Upper lobe of left lung (tissue), 6 donors: ENCODE results near the gene IL36RN. TPM values are rescaled to one million over a fixed set of nuclear protein-coding genes. Genes with fewer than 3 reads are reported as not detected.
"Not testable (repeated sequence)": the region's sequence is repeated elsewhere in the genome, so short reads cannot be mapped to it uniquely, and the experiment has no call there.

Experiments used
- ATAC-seq, 2 donors: fragments of 200-7000 bp; cut with Tn5 transposase; one replicate each; pipeline ENCODE4 v1.9.1; 2022; ENCODE audit warnings: mild to moderate bottlenecking in 2 of 2, moderate library complexity in 2 of 2; ENCODE audit not compliant: low FRiP score in 2 of 2
- DNase-seq, 2 donors: peaks; one replicate each; pipeline ENCODE4 v3.0.0-alpha.2; 2019 to 2020
- H3K27ac ChIP-seq, 4 donors: fragments of 200-600 bp; sonication (generic); one replicate each; pipeline ENCODE4 v1.5.1; 2016 to 2019
- H3K27me3 ChIP-seq, 4 donors: fragments of 200-600 bp; sonication (generic); one replicate each; pipeline ENCODE4 v1.5.1; 2017 to 2019
- H3K36me3 ChIP-seq, 4 donors: fragments of 200-600 bp; sonication (generic); one replicate each; pipeline ENCODE4 v1.5.1; 2016 to 2019
- H3K4me1 ChIP-seq, 4 donors: fragments of 200-600 bp; sonication (generic); one replicate each; pipeline ENCODE4 v1.5.1; 2018 to 2019
- H3K4me3 ChIP-seq, 4 donors: fragments of 200-600 bp; sonication (generic); one replicate each; pipeline ENCODE4 v1.5.1; 2017 to 2019; ENCODE audit warnings: mild to moderate bottlenecking in 2 of 4, moderate library complexity in 1 of 4
- H3K9me3 ChIP-seq, 4 donors: fragments of 200-600 bp; sonication (generic); one replicate each; pipeline ENCODE4 v1.5.1; 2018 to 2019
- EP300 ChIP-seq, 4 donors: sonication (generic); formaldehyde crosslinking; IDR thresholded peaks; one replicate each; pipeline ENCODE4 v1.5.1; 2017; ENCODE audit warnings: antibody characterized with exemption in 4 of 4, control low read depth in 2 of 4
- POLR2A ChIP-seq, 4 donors: fragments of 450-650 bp; IDR thresholded peaks; one replicate each; pipeline ENCODE4 v1.5.1; 2016 to 2017; ENCODE audit warnings: antibody characterized with exemption in 4 of 4, mild to moderate bottlenecking in 2 of 4
- POLR2AphosphoS5 ChIP-seq, 2 donors: sonication (generic); formaldehyde crosslinking; IDR thresholded peaks; one replicate each; pipeline ENCODE4 v1.5.1; 2017; ENCODE audit warnings: antibody characterized with exemption in 2 of 2
- WGBS, 2 donors: methylation state at CpG; one replicate each; pipeline ENCODE4 v1.1.5; 2017 to 2018; 5-methylcytosine and 5-hydroxymethylcytosine counted together
- total RNA-seq, 6 donors: library from RNA; depleted of rRNA in 4 of 6; stranded (reverse); fragments of >200 nt in 4 of 6; gene quantifications; one replicate each; pipeline versions ENCODE4 v1.1.0 to v1.2.1, GENCODE V29; 2016 to 2021
- TF ChIP-seq, protein P1 (sequence below), 6 experiments: fragments of 450-650 bp in 4 of 6; fragments of 200-600 bp in 2 of 6; sonication (generic) in 2 of 6; IDR thresholded peaks; one replicate each; pipeline ENCODE4 v1.5.1; 2016 to 2019; ENCODE audit warnings: antibody characterized with exemption in 6 of 6
- donor health status: DM: no; HTN: no; CAD: no; lungs with moderate emphysema.
- donor health status: DM: no; HTN: yes; CAD: no; lungs with severe emphysema.

Gene IL36RN
- total RNA-seq, 6 donors from 2014 or later = not detected

DNA sequence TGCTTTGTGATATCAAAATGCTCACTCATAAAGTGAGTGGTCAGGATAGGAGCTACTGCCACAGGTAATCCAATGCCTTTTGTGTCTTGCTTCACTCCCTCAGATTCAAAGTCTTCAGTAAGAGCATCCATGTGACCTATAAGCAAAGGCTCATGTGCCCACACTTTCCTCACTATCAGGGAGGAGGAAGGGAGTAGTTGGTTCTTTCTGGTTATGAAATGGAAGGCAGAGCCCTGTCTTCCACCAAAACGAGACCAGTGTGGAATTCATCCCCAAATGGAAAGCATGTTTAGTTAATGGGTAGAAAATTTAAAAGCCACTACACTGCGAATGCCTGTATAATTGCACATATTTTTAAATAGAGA is 34.6 kb downstream of the IL36RN start:
- Histone ChIP-seq H3K36me3 (no peaks in the 10 kb centered on the region), H3K4me1 (no peaks in the 10 kb centered on the region), H3K27me3 (no peaks in the 10 kb centered on the region), H3K27ac (no peak overlapping the region), H3K9me3 (peaks cover 0 to 3% (median 0%) of the 10 kb centered on the region in 4 donors), H3K4me3 (no peak overlapping the region)
- DNase-seq (no peak), ATAC-seq (no peak)
- WGBS, 2 donors = 39 to 52% methylated on average over 2 of the region's 2 CpGs
- no peak for TF ChIP-seq EP300 (IDR thresholded peaks at IDR 0.05)
- TF ChIP-seq POLR2AphosphoS5 (IDR thresholded peaks at IDR 0.05) = no peak
- TF ChIP-seq POLR2A (IDR thresholded peaks at IDR 0.05) = no peak
- TF ChIP-seq, protein P1, sequence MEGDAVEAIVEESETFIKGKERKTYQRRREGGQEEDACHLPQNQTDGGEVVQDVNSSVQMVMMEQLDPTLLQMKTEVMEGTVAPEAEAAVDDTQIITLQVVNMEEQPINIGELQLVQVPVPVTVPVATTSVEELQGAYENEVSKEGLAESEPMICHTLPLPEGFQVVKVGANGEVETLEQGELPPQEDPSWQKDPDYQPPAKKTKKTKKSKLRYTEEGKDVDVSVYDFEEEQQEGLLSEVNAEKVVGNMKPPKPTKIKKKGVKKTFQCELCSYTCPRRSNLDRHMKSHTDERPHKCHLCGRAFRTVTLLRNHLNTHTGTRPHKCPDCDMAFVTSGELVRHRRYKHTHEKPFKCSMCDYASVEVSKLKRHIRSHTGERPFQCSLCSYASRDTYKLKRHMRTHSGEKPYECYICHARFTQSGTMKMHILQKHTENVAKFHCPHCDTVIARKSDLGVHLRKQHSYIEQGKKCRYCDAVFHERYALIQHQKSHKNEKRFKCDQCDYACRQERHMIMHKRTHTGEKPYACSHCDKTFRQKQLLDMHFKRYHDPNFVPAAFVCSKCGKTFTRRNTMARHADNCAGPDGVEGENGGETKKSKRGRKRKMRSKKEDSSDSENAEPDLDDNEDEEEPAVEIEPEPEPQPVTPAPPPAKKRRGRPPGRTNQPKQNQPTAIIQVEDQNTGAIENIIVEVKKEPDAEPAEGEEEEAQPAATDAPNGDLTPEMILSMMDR (IDR thresholded peaks at IDR 0.05) = no peak

DNA sequence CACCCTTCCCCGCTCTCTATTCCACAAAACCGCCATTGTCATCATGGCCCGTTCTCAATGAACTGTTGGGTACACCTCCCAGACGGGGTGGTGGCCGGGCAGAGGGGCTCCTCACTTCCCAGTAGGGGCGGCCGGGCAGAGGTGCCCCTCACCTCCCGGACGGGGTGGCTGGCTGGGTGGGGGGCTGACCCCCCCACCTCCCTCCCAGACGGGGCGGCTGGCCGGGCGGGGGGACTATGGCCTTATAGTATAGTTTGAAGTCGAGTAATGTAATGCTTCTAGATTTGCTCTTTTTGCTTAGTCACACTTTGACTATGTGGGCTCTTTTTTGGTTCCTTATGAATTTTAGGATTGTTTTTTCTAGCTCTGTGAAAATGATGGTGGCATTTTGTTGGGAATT is 37.3 kb downstream of the IL36RN start:
- peak in 1 of 2 donors; percentile 69 for DNase-seq
- WGBS, 2 donors = 92 to 94% methylated on average over 14 of the region's 14 CpGs
- H3K4me1 ChIP-seq, H3K27me3 ChIP-seq, H3K4me3 ChIP-seq, H3K9me3 ChIP-seq, H3K27ac ChIP-seq, ATAC-seq, H3K36me3 ChIP-seq: not testable (repeated sequence)

DNA sequence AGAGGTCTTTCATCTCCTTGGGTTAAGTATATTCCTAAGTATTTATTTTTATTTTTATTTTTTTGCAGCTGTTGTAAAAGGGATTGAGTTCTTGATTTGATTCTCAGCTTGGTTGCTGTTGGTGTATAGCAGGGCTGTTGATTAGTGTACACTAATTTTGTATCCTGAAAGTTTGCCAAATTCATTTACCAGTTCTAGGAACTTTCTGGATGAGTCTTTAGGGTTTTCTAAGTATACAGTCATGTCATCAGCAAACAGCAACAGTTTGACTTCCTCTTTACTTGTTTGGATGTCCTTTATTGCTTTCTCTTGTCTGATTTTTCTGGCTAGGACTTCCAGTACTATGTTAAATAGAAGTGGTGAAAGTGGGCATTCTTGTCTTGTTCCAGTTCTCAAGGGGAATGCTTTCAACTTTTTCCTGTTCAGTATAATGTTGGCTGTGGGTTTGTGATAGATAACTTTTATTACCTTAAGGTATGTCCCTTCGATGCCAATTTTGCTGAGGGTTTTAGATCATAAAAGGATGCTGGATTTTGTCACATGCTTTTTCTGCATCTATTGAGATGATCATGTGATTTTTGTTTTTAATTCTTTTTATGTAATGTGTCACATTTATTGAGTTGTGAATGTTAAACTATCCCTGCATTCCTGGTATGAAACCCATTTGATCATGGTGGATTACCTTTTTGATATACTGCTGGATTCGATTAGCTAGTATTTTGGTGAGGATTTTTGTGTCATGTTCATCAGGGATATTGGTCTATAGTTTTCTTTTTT is 38.0 kb downstream of the IL36RN start:
- not testable (repeated sequence) for H3K9me3 ChIP-seq, ATAC-seq, H3K4me1 ChIP-seq, DNase-seq, H3K4me3 ChIP-seq, H3K36me3 ChIP-seq, H3K27me3 ChIP-seq, H3K27ac ChIP-seq
- 42 to 83% methylated on average over 2 of the region's 2 CpGs for WGBS, 2 donors

DNA sequence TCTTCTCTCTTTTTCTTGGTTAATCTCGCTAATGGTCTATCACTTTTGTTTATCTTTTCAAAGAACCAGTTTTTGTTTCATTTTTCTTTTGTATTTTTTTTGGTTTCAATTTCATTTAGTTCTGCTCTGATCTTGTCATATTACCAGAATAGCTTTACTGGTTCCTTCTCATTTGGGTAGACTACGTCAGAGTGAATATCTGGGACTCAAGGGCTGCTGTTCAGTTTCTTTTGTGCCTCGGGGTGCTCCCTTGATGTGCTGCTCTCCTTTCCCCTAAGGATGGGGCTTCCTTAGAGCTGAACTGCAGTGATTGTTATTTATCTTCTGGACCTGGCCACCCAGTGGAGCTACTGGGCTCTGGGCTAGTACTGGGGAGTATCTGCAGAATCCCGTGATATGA is 39.0 kb downstream of the IL36RN start:
- Histone ChIP-seq H3K36me3 (no peaks in the 10 kb centered on the region), H3K27ac (no peak overlapping the region), H3K4me1 (no peaks in the 10 kb centered on the region), H3K9me3 (peaks cover 0 to 3% (median 0%) of the 10 kb centered on the region in 4 donors), H3K4me3 (no peak overlapping the region), H3K27me3 (no peaks in the 10 kb centered on the region)
- TF ChIP-seq, protein P1 (IDR thresholded peaks at IDR 0.05) = no peak
- TF ChIP-seq POLR2A (IDR thresholded peaks at IDR 0.05) (no peak), EP300 (IDR thresholded peaks at IDR 0.05) (no peak), POLR2AphosphoS5 (IDR thresholded peaks at IDR 0.05) (no peak)
- WGBS, 2 donors = 82 to 86% methylated on average over 4 of the region's 4 CpGs
- ATAC-seq = no peak
- no peak for DNase-seq

DNA sequence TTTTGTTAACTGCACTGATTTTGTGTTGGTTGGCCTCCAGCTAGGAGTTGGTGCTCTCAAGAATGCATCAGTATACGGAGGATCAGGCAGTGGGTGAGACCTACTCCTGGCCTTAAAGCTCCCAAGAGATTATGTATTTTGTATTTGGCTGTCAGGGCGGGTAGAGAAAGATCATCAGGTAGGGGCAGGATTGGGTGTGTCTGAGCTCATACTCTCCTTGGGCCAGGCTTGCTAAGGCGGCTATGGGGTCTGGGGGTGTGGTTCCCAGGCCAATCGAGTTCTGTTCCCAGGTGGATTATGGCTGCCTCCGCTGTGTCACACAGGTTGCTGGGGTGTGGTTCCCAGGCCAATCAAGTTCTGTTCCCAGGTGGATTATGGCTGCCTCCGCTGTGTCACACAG is 39.5 kb downstream of the IL36RN start:
- Histone ChIP-seq H3K4me3 (no peak overlapping the region), H3K4me1 (no peaks in the 10 kb centered on the region), H3K9me3 (peaks cover 0 to 3% (median 0%) of the 10 kb centered on the region in 4 donors), H3K27ac (no peak overlapping the region), H3K27me3 (no peaks in the 10 kb centered on the region), H3K36me3 (no peaks in the 10 kb centered on the region)
- no peak for DNase-seq
- no peak for TF ChIP-seq POLR2A (IDR thresholded peaks at IDR 0.05)
- no peak for TF ChIP-seq EP300 (IDR thresholded peaks at IDR 0.05)
- TF ChIP-seq POLR2AphosphoS5 (IDR thresholded peaks at IDR 0.05) = no peak
- TF ChIP-seq, protein P1 (IDR thresholded peaks at IDR 0.05) = no peak
- 90 to 96% methylated on average over 3 to 5 of the region's 6 CpGs for WGBS, 2 donors
- ATAC-seq = no peak

DNA sequence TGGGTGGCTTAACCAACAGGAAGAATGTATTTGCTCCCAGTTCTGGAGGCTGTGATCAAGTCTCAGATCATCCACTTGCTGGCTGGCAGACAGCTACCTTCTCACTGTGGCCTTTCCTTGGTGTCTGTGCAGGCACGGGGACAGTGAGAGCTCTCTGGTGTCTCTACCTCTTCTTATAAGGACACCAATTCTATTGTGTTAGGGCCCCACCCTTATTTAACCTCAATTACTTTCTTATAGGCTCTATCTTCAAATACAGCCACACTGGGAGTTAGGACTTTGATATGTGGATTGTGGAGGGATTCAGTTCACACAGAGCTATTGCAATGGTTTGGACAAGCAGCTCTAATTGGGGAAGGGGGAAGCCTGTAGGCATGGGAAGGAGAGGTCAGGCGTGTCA is 43.1 kb downstream of the IL36RN start:
- no peak for TF ChIP-seq POLR2A (IDR thresholded peaks at IDR 0.05)
- TF ChIP-seq, protein P1 (IDR thresholded peaks at IDR 0.05) = no peak

More for the DNA sequence above, 43.1 kb downstream of the IL36RN start:
- Histone ChIP-seq H3K27ac (no peak overlapping the region), H3K27me3 (no peaks in the 10 kb centered on the region), H3K36me3 (no peaks in the 10 kb centered on the region), H3K4me1 (no peaks in the 10 kb centered on the region), H3K9me3 (peaks cover 0 to 3% (median 0%) of the 10 kb centered on the region in 4 donors), H3K4me3 (no peak overlapping the region)
- 97 to 98% methylated on average over 2 of the region's 2 CpGs for WGBS, 2 donors
- no peak for ATAC-seq
- no peak for DNase-seq
